Heart left ventricle (tissue), 13 donors: ENCODE results near the gene NOS1AP.

Source experiments
- CTCF ChIP-seq, 12 donors: fragments of 200-600 bp; sonication (generic) in 4 of 12; IDR thresholded peaks; one replicate each; pipeline versions ENCODE4 v1.5.0 to v1.8.0; 2018 to 2022; ENCODE audit warnings: antibody characterized with exemption in 12 of 12, mild to moderate bottlenecking in 5 of 12
- POLR2A ChIP-seq, 2 donors: fragments of 450-650 bp; IDR thresholded peaks; one replicate each; pipeline ENCODE4 v1.6.1; 2017; ENCODE audit warnings: antibody characterized with exemption in 2 of 2, mild to moderate bottlenecking in 2 of 2, moderate library complexity in 2 of 2
- donor health status: ischemic (EF 13 %, LVEDD 7.1; RV severe dilation, severe dysfunction).
- donor health status: DM: no; HTN: yes; CAD: no.
- donor health status: DM: no; HTN: no; CAD: no.
- donor health status: ischemic (EF 25% LVEDD 6.9; RV normal size, moderate dysfunction).
- donor health status: ischemic (EF 25% LVEDD 5.7; RV mildly dilated, moderate dysfunction).
- donor health status: ischemic (EF 35%, LVEDD 5.7; RV mildly dilated, moderate dysfunction).
- donor health status: nonischemic (EF 11% LVEDD 7.7; RV severe dilation, severe dysfunction).
- donor health status: DM: yes; HTN: yes; CAD: no.
- donor health status: PGD.
- donor health status: ischemic (EF 29% LVEDD 5.4; RV normal size, mild dysfunction).
- donor health status: nonischemic (EF 23%, LVEDD 6.1; RV moderate dilation, normal function).

GRCh38 chr1:162236201-162236600 is 166.7 kb downstream of the NOS1AP start:
- TF ChIP-seq CTCF (IDR thresholded peaks at IDR 0.05), result no peak
- no peak for TF ChIP-seq POLR2A (IDR thresholded peaks at IDR 0.05)
